ENCODE measurements around the gene FOSL2.

GRCh38 chr2:28411166-28411755 is 18.6 kb downstream of the FOSL2 start:
- TF ChIP-seq CTCF (IDR thresholded peaks at IDR 0.05) (no peak), EZH2 (IDR thresholded peaks at IDR 0.05; ENCODE audit: borderline replicate concordance, insufficient read depth, low read depth, low read length, poor library complexity, severe bottlenecking) (no peak)
